ENCODE data around the gene CDC16.

DNA sequence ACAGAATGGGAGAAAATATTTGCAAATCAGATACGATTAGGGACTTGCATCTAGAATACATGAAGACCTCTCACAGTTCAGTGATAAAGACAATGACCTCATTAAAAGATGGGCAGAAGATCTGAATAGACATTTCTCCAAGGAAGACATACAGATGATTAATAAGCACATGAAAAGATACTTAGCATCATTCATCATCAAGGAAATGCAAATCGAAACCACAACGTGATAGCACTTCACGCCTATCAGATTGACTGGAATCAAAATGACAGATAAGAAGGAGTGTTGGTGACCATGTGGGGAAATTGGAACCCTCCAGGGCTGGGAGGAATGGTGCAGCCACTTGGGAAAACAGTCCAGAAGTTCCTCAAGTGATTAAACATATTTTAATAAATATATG is 29.8 kb upstream of the CDC16 start:
- TF ChIP-seq POLR2A (IDR thresholded peaks at IDR 0.05): no peak
- TF ChIP-seq, protein P1, sequence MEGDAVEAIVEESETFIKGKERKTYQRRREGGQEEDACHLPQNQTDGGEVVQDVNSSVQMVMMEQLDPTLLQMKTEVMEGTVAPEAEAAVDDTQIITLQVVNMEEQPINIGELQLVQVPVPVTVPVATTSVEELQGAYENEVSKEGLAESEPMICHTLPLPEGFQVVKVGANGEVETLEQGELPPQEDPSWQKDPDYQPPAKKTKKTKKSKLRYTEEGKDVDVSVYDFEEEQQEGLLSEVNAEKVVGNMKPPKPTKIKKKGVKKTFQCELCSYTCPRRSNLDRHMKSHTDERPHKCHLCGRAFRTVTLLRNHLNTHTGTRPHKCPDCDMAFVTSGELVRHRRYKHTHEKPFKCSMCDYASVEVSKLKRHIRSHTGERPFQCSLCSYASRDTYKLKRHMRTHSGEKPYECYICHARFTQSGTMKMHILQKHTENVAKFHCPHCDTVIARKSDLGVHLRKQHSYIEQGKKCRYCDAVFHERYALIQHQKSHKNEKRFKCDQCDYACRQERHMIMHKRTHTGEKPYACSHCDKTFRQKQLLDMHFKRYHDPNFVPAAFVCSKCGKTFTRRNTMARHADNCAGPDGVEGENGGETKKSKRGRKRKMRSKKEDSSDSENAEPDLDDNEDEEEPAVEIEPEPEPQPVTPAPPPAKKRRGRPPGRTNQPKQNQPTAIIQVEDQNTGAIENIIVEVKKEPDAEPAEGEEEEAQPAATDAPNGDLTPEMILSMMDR (IDR thresholded peaks at IDR 0.05): no peak
- TF ChIP-seq EP300 (IDR thresholded peaks at IDR 0.05): no peak

Measured in sigmoid colon (tissue), 4 donors.